GM23248 (cell line): Measurements from ENCODE around the gene PKNOX2. TPM values are rescaled to one million over a fixed set of nuclear protein-coding genes. Genes with fewer than 3 reads are reported as not detected.
"Not testable (repeated sequence)": the region's sequence is repeated elsewhere in the genome, so short reads cannot be mapped to it uniquely, and the experiment has no call there.

ENCODE experiments used
- DNase-seq: peaks from one replicate; pipeline ENCODE4 v3.0.0-alpha.2; 2015
- H2AFZ ChIP-seq: fragments of 200-600 bp; sonication (generic); 2 replicates; pipeline ENCODE4 v1.6.1; 2016; ENCODE audit warnings: antibody characterized with exemption
- H3F3A ChIP-seq: fragments of 200-600 bp; sonication (generic); 2 replicates; pipeline ENCODE4 v1.6.1; 2016; ENCODE audit warnings: mild to moderate bottlenecking, antibody characterized with exemption, mixed run types; ENCODE audit not compliant: insufficient read depth
- H3K27ac ChIP-seq: fragments of 200-600 bp; sonication (generic); 2 replicates; pipeline ENCODE4 v1.5.1; 2016; ENCODE audit warnings: mild to moderate bottlenecking
- H3K27me3 ChIP-seq: fragments of 200-600 bp; sonication (generic); replicated peaks from 2 replicates; pipeline ENCODE4 v1.6.1; 2016; ENCODE audit warnings: mild to moderate bottlenecking; ENCODE audit not compliant: insufficient read depth
- H3K36me3 ChIP-seq: fragments of 200-600 bp; sonication (generic); 2 replicates; pipeline ENCODE4 v1.6.1; 2016; ENCODE audit warnings: low read depth, mild to moderate bottlenecking
- H3K4me1 ChIP-seq: fragments of 200-600 bp; sonication (generic); 2 replicates; pipeline ENCODE4 v1.6.1; 2016; ENCODE audit warnings: mild to moderate bottlenecking; ENCODE audit not compliant: insufficient read depth
- H3K4me2 ChIP-seq: fragments of 200-600 bp; sonication (generic); one replicate; pipeline ENCODE4 v1.6.1; 2016; ENCODE audit warnings: mild to moderate bottlenecking; ENCODE audit not compliant: unreplicated experiment
- H3K4me3 ChIP-seq: fragments of 200-600 bp; sonication (generic); 2 replicates; pipeline ENCODE4 v1.5.1; 2016; ENCODE audit warnings: mild to moderate bottlenecking
- H3K79me2 ChIP-seq: fragments of 200-600 bp; sonication (generic); 2 replicates; pipeline ENCODE4 v1.6.1; 2016; ENCODE audit warnings: mild to moderate bottlenecking; ENCODE audit not compliant: insufficient read depth
- H3K9ac ChIP-seq: fragments of 200-600 bp; sonication (generic); 2 replicates; pipeline ENCODE4 v1.6.1; 2016; ENCODE audit warnings: mild to moderate bottlenecking
- H3K9me2 ChIP-seq: fragments of 200-600 bp; sonication (generic); 2 replicates; pipeline ENCODE4 v1.6.1; 2016; ENCODE audit warnings: mixed run types, mild to moderate bottlenecking, moderate library complexity; ENCODE audit not compliant: insufficient read depth
- H3K9me3 ChIP-seq: fragments of 200-600 bp; sonication (generic); one replicate; pipeline ENCODE4 v1.6.1; 2017; ENCODE audit warnings: low read depth
- H4K20me1 ChIP-seq: fragments of 200-600 bp; sonication (generic); 2 replicates; pipeline ENCODE4 v1.6.0; 2016; ENCODE audit not compliant: insufficient read depth
- EZH2 ChIP-seq: fragments of 200-600 bp; sonication (generic); IDR thresholded peaks from 2 replicates; pipeline ENCODE4 v1.6.1; 2018; ENCODE audit warnings: antibody characterized with exemption, mild to moderate bottlenecking; ENCODE audit not compliant: insufficient read depth, poor library complexity, severe bottlenecking
- EZH2phosphoT487 ChIP-seq: fragments of 200-600 bp; sonication (generic); IDR thresholded peaks from 2 replicates; pipeline ENCODE4 v1.6.1; 2018; ENCODE audit warnings: antibody characterized with exemption, moderate library complexity, mild to moderate bottlenecking, low read depth; ENCODE audit not compliant: insufficient read depth
- WGBS, 2 experiments: methylation state at CpG; one replicate each; pipeline ENCODE4 v1.1.6; 2015 to 2017; ENCODE audit warnings: low lambda C conversion rate in 2 of 2, low coverage in 1 of 2; ENCODE audit errors: missing lambda C conversion rate in 2 of 2; 5-methylcytosine and 5-hydroxymethylcytosine counted together
- in situ Hi-C: fragments of 300-500 bp; cut with MboI; formaldehyde crosslinking; loops from 2 replicates; pipeline ENCODE4 v1.15.0; 2020
- polyA plus RNA-seq: library from polyadenylated mRNA; unstranded; fragments of >200 nt; fragmentation: Nextera tagmentation; extraction: Ambion mirVana; gene quantifications from 2 replicates; pipeline ENCODE4 v1.2.1, GENCODE V29; 2016
- total RNA-seq: library from RNA; depleted of rRNA; stranded (reverse); fragments of >200 nt; shearing (Covaris generic); gene quantifications from 2 replicates; pipeline ENCODE4 v1.2.3, GENCODE V29; 2014

PKNOX2 gene
- total and polyA plus RNA-seq, 2 experiments from 2014 or later = 0.21 to 0.76 TPM

DNA sequence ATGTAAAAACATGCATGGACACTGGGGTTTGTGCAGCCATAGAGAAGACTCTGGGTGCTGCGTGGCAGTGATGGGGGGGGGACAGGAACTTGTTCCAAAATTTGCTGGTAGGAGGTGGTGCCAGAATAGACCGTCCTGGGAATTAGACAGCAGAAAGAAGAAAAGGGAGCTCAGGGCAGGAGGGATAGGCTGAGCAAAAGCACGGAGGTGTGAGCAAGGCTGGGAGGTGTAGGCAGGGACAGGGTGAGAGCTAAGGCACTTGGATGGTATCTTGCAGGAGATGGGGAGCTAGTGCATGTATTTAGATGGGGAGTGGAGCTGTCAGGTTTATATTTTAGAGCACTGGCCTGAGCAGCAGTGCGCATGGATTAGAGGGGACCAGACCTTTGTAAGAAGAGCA lies 53.8 kb downstream of the PKNOX2 start:
- DNase-seq = no peak
- no peak overlapping the region for H2AFZ ChIP-seq
- H3F3A ChIP-seq = no peaks in the 10 kb centered on the region
- H3K9me3 ChIP-seq = no peaks in the 10 kb centered on the region
- no peak overlapping the region for H3K4me3 ChIP-seq
- no peaks in the 10 kb centered on the region for H3K79me2 ChIP-seq
- H3K4me2 ChIP-seq = no peak overlapping the region
- WGBS, 2 experiments = 39 to 44% methylated on average over 4 of the region's 4 CpGs
- no peaks in the 10 kb centered on the region for H3K9me2 ChIP-seq
- H3K27ac ChIP-seq = no peak overlapping the region
- H4K20me1 ChIP-seq = no peaks in the 10 kb centered on the region
- no peaks in the 10 kb centered on the region for H3K36me3 ChIP-seq
- no peaks in the 10 kb centered on the region for H3K4me1 ChIP-seq
- TF ChIP-seq EZH2phosphoT487 = no peak
- no peak for TF ChIP-seq EZH2
- H3K9ac ChIP-seq = no peak overlapping the region
- in situ Hi-C loops = no loop called here
- peaks cover 19% of the 10 kb centered on the region for H3K27me3 ChIP-seq

GRCh38 chr11:125221461-125221860 lies 56.9 kb downstream of the PKNOX2 start:
- no peak overlapping the region for H3K9ac ChIP-seq
- DNase-seq = no peak
- H3K4me3 ChIP-seq = no peak overlapping the region
- no peaks in the 10 kb centered on the region for H3K9me3 ChIP-seq
- in situ Hi-C loops = no loop called here
- no peaks in the 10 kb centered on the region for H3K79me2 ChIP-seq
- H2AFZ ChIP-seq = no peak overlapping the region
- H3F3A ChIP-seq = no peaks in the 10 kb centered on the region
- no peaks in the 10 kb centered on the region for H3K9me2 ChIP-seq
- no peaks in the 10 kb centered on the region for H3K36me3 ChIP-seq
- H4K20me1 ChIP-seq = no peaks in the 10 kb centered on the region
- no peaks in the 10 kb centered on the region for H3K4me1 ChIP-seq
- 57 to 58% methylated on average over 10 of the region's 10 CpGs for WGBS, 2 experiments
- H3K27me3 ChIP-seq = peaks cover 10% of the 10 kb centered on the region
- TF ChIP-seq EZH2phosphoT487 (no peak), EZH2 (no peak)
- no peak overlapping the region for H3K27ac ChIP-seq
- no peak overlapping the region for H3K4me2 ChIP-seq

- H3K36me3 ChIP-seq = no peaks in the 10 kb centered on the region
- no peak for DNase-seq
- in situ Hi-C loops = no loop called here
- H2AFZ ChIP-seq = no peak overlapping the region
- no peak overlapping the region for H3K27ac ChIP-seq
- TF ChIP-seq EZH2 = no peak
- no peak for TF ChIP-seq EZH2phosphoT487
- no peaks in the 10 kb centered on the region for H3K4me1 ChIP-seq
- H3K4me3 ChIP-seq = no peak overlapping the region
- no peaks in the 10 kb centered on the region for H3K9me2 ChIP-seq
- H3F3A ChIP-seq = no peaks in the 10 kb centered on the region
- no peaks in the 10 kb centered on the region for H3K9me3 ChIP-seq
- no peak overlapping the region for H3K4me2 ChIP-seq
- H4K20me1 ChIP-seq = no peaks in the 10 kb centered on the region
- H3K79me2 ChIP-seq = no peaks in the 10 kb centered on the region
- WGBS, 2 experiments = 77 to 88% methylated on average over 4 of the region's 4 CpGs
- no peak overlapping the region for H3K9ac ChIP-seq
- peaks cover 9% of the 10 kb centered on the region for H3K27me3 ChIP-seq
These were observed 57.9 kb downstream of the PKNOX2 start for GRCh38 chr11:125222494-125222893.

DNA sequence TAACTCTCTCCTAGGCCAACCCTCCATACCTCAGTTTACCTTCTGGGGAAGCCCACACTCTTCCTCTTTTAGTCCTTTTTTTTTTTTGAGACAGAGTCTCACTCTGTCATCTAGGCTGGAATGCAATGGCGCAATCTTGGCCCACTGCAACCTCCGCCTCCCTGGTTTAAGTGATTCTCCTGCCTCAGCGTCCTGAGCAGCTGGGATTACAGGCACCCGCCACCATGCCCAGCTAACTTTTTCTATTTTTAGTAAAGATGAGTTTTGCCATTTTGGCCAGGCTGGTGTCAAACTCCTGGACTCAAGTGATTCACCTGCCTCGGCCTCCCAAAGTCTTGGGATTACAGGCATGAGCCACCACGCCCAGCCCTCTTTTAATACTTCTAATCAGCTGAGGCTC lies 58.6 kb downstream of the PKNOX2 start:
- H4K20me1 ChIP-seq, in situ Hi-C loops, H3K9me2 ChIP-seq, H3F3A ChIP-seq, H3K36me3 ChIP-seq, H3K9me3 ChIP-seq, H3K4me1 ChIP-seq, H3K27ac ChIP-seq, H3K4me2 ChIP-seq, H3K27me3 ChIP-seq, H3K4me3 ChIP-seq, H3K79me2 ChIP-seq, H2AFZ ChIP-seq, H3K9ac ChIP-seq, DNase-seq: not testable (repeated sequence)
- WGBS, 2 experiments = 88 to 93% methylated on average over 6 of the region's 6 CpGs

DNA sequence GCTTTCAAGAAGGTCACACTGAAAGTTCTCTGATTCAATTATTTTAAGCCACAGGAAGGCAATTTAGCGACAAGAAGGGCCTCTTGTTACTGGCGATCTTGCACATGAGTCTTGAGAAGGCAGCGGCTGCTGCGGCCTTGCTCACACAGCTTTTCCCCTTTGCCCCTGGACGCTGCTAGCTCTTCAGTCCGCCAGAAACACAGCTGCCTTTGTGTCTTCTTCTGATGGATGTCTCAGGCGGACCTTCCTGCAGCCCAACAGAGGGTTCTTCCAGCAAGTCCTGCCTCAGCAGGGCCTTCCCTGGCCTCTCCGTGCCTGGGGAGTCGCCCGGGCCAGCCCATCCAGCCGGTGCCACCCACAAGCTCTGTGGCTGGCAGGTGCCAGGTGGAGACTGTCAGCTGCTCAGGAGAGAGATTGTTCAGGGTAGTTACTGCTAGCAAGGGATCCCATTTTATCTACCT lies 59.4 kb downstream of the PKNOX2 start:
- no peaks in the 10 kb centered on the region for H3K9me3 ChIP-seq
- H3K27me3 ChIP-seq = peaks cover 4% of the 10 kb centered on the region
- H3F3A ChIP-seq = no peaks in the 10 kb centered on the region
- no peak overlapping the region for H3K9ac ChIP-seq
- H3K36me3 ChIP-seq = no peaks in the 10 kb centered on the region
- H3K4me1 ChIP-seq = no peaks in the 10 kb centered on the region
- H3K27ac ChIP-seq = no peak overlapping the region
- H2AFZ ChIP-seq = no peak overlapping the region
- 82 to 88% methylated on average over 11 of the region's 11 CpGs for WGBS, 2 experiments
- no peak overlapping the region for H3K4me2 ChIP-seq
- DNase-seq = no peak
- TF ChIP-seq EZH2phosphoT487 = no peak
- in situ Hi-C loops = no loop called here
- no peaks in the 10 kb centered on the region for H3K79me2 ChIP-seq
- no peak overlapping the region for H3K4me3 ChIP-seq
- H4K20me1 ChIP-seq = no peaks in the 10 kb centered on the region
- H3K9me2 ChIP-seq = no peaks in the 10 kb centered on the region
